SKM-1 treated with dmso at 0.1 percent for 144 hours (cell line): ENCODE measurements around the gene RARG.
"Not testable (repeated sequence)": the region's sequence is repeated elsewhere in the genome, so short reads cannot be mapped to it uniquely, and the experiment has no call there.

Experiments used
- DNase-seq: peaks from one replicate; lab custom pipeline; 2025; ENCODE audit not compliant: unreplicated experiment; lab: John Stamatoyannopoulos, UW

Gene RARG

DNA sequence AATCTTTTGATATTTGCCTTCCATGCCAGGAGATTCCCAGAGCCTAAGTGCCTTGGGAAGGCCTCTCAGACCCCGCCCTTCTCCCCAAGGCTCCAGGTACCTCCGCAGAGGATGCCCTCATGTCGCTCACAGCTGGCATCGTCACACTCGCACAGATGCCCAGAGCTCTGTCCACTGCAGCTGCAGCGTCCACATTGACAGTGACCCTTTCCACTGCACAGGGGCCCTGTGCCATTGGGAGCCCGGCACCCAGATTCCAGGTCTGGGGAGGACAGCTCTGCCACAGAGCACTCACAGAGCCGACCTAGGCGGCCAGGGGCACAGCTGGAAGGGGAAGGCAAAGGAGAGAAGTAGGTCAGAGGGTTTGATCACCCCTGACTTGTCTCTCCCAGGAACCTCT lies 39.0 kb downstream of the RARG start:
- DNase-seq = no peak

GRCh38 chr12:53192531-53193021 lies 39.4 kb downstream of the RARG start:
- DNase-seq = no peak

GRCh38 chr12:53191885-53192530 lies 40.0 kb downstream of the RARG start:
- DNase-seq = no peak

DNA sequence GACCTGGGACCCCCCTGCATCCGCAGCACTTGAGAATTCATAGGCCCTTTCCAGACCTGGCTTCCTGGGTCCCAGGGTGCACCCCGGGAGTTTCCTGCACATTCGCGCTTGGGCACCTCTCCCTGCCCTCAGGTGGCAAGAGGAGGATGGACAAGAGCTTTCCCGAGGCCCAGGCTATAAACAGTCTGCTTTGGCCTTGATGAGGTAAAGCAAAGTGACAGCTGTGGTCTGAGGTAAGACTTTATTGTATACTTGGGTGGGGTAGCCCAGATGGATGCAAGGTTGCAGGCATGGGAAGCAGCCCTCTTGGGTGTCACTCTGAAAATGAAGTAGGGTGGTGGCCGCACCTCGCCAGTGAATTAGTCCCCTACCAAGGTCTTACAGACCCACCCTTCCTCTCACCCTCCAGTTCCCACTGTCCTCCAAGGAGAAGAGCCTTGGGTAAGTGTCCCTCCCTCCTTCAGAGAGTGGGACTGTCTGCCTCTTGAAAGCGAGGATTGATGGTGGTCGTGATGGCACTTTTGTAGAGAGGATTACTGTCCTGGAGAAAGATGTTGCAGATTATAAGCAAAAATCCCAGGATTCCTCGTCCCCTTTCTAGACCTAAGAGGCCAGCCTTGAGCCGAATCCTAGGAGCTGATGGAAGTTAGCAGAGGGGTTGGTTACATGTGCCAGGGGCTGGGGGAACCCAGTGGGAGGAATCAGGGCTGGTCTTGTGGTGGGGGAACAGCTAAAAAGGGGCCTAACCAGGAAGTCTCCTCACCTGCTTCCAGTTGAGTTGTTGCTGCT lies 40.7 kb downstream of the RARG start:
- no peak for DNase-seq

DNA sequence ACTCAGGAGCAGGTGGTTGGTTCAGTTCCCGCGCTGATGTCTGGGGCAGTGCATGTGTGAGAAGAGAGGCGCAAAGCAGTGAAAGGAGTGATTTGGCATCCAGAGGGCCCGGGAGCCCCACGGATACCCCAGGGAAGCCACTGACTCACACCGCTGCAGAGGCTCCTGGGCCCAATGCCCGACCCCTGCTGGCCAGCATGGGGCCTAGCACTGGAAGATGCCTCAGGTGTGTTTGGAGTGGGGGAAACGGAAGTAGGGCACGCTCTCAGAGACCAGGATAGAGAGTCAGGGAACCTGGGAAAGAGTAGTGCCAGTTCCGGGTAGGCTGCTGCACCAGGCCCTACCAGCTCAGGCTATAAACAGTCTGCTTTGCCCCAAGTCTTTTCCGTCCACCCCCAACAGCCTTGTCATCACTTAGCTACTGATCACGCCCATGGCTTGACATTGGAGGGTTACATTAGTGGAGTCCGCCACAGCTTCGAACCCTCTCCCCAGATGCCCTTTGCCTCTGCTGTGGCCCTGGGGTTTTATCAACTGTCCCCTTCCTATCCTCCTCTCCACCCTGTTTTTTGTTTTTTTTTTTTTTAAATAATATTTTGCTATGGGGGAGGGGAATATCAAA lies 41.8 kb downstream of the RARG start:
- DNase-seq = no peak

DNA sequence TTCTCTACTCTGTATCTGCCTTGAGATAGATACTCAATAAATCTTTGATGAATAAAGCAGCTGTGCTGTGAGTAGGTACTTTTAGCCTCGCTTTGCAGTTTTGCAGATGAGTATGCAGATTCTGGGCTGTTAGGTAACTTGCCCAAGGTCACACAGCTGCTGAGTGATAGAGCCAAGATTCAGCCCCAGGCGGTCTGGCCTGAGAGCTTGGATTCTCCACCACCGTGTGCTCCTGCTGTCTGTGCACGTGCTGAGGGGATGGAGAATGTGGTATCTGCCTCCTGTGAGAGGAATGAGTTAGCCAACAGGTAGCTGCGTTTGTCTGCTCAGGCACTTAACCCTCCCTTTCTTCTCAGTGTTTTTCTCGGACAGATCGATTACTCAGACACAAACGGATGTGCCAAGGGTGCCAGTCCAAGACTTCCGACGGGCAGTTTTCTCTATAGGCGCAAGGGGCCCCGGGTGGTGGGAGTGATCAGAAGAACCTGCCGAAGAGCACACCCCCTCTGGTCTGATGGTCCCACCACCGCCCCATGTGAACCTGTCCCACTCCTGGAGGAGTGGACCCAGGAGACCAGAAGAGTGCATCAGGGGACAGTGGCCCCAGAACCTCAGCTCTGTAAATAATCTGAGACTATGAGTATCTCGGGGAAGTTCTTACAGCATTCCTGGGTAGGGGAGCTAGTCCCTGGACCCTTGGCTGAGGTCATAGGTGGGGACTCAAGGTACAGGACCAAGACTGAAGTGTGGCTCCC lies 44.7 kb downstream of the RARG start:
- no peak for DNase-seq

- no peak for DNase-seq
These were observed 45.3 kb downstream of the RARG start for GRCh38 chr12:53186745-53187144.

GRCh38 chr12:53185582-53186153 lies 46.3 kb downstream of the RARG start:
- DNase-seq = no peak

DNA sequence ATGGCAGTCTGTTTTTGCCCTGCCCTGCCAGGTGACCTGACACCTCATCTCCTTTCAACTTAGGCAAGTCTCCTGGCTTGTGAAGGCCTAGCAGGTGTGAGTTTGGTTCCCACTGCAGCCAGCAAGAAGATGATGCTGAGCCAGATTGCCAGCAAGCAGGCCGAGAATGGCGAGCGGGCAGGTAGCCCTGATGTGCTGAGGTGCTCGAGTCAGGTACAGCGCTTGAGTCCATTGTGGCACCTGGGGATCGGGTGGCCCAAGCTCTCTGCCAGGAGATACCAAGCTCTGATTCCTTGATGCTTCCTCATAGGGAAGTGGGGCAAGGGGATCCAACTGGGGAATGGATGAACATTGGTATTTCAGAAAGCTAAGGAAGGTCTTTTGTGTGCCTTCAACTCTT lies 47.2 kb downstream of the RARG start:
- DNase-seq = no peak

DNA sequence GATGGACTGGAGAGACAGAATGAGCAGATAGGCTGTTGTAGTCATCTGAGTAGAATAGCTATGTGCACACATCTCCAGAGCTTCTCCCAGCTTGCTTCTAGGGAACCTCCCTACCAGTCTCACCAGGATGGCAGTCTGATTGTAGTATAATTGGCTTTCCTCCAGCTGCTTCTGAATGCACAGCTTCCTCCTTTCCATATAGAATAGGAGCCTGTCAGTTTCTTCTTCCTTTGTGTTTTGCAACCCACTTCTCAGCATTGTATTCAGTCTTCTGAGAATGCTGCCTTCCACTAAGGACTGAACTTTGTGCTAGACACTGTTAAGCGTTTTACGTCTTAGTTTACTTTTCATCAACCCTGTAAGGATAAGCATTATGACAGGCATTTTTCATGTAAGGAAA lies 49.1 kb downstream of the RARG start:
- no peak for DNase-seq

- no peak for DNase-seq
These were observed 50.1 kb downstream of the RARG start for GRCh38 chr12:53181935-53182334.

- DNase-seq = peak; percentile 41
These were observed 50.9 kb downstream of the RARG start for GRCh38 chr12:53180931-53181645.

DNA sequence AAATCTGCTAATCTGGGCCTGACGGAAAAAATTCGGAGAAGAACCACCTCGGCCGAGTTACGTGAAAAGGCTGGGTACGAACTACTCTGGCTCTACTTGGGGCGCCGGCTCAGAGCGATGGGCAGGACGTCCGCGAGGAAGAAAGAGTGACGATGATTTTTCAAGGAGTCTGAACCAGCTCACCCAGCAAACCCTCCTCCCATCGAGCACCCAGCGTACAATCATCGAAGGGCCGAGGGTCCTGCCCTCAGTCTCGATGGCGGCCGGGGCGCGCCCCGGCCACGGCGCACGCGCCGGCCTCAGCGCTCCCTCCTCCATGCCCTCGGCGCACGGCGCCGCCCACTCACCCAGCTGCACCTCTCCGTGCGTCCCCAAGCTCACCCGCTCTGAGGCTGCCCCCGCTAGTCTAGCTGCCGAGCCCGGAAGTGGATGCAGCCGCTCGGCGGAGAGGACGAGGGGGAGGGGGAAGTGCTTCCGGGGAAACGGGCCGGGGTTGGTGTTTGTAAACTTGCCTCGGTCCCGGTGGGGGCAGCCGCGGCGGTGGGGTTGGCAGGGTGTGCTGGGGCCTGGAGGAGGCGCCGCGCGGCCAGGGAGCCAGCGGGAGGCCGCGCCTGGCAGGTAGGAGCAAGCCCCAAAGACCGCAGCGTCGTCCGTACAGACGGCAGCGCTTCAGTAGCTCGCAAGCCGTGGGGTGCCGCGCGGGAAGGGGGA lies 51.6 kb downstream of the RARG start, which contains the start of the genes CSAD and ZNF740:
TSS of gene CSAD (minus strand) at position 706 of the 711 bp plus-strand sequence. CDS start 7,455 bp downstream, outside the sequence.
TSS of gene ZNF740 (plus strand) at position 503 of the 711 bp plus-strand sequence. CDS start 1,262 bp downstream, outside the sequence.
- peak; percentile 82 for DNase-seq

DNA sequence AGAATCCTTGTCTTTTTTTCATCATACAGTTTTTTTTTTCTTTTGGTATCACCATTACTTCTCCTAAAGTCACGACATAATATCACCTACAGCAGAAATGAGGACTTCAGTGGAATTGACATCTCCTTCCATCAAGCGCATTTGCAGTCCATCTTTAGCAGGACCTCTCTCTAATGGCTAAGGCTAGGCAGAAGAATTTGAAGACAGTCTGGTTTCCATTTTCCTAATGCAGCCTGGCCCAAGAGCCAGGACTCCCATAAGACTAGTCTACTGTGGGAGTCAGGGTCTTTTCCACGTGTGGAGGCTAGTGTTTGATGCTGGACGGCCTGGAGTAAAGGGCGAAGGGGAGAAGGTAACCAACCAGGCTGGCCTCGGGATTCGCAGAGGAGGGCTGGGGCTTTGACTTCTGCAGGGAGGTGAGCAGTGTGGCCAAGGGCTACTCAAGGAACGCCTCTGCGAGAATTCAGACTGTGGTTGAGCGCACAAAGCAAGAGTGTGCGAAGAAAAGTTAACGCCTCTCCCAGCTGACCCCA lies 52.3 kb downstream of the RARG start:
- no peak for DNase-seq

GRCh38 chr12:53178803-53179202 lies 53.2 kb downstream of the RARG start:
- DNase-seq = not testable (repeated sequence)

DNA sequence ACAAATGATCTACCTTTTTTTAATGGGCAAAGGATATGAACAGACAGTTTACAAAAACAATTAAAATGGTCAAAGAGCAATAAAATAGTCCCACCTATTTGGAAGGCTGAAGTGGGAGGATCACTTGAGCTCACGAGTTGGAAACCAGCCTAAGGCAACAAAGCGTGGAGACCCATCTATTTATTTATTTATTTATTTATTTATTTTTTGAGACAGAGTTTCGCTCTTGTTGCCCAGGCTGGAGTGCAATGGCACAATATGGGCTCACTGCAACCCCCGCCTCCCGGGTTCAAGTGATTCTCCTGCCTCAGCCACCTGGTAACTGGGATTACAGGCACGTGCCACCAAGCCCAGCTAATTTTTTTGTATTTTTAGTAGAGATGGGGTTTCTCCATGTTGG lies 54.6 kb downstream of the RARG start:
- DNase-seq = not testable (repeated sequence)

DNA sequence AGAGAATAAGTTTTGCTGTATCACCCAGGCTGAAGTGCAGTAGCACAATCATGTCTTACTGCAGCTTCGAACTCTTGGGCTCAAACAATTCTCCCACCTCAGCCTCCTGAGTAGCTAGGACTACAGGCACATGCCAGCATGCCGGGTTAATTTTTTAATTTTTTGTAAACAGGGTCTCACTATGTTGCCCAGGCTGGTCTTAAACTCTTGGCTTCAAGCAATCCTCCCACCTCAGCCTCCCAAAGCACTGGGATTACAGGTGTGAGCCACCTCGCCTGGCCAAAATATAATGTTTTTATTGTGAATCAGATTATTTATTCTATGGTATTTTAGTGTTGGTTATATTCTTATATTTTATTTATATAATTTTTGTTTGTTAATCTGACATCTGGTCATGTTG lies 55.3 kb downstream of the RARG start:
- DNase-seq = no peak

GRCh38 chr12:53174881-53175491 lies 57.0 kb downstream of the RARG start:
- no peak for DNase-seq
